Omental fat pad (tissue), 4 donors: ENCODE measurements around the gene KCNH8. TPM values are rescaled to one million over a fixed set of nuclear protein-coding genes. Genes with fewer than 3 reads are reported as not detected.

Experiments
- ATAC-seq: fragments of 150-250 bp; one replicate; pipeline ENCODE4 v1.9.1; 2016; ENCODE audit warnings: mild to moderate bottlenecking, moderate library complexity; ENCODE audit not compliant: low FRiP score
- DNase-seq: peaks from one replicate; pipeline ENCODE4 v3.0.0-alpha.2; 2019; ENCODE audit warnings: low spot score
- CTCF ChIP-seq, 3 donors: fragments of 450-650 bp; IDR thresholded peaks; one replicate each; pipeline ENCODE4 v1.5.1; 2016 to 2017; ENCODE audit warnings: antibody characterized with exemption in 3 of 3, mild to moderate bottlenecking in 3 of 3, moderate library complexity in 2 of 3
- total RNA-seq, 4 donors: library from RNA; depleted of rRNA; stranded (reverse); fragments of >200 nt; gene quantifications; one replicate each; pipeline ENCODE4 v1.1.0, GENCODE V29; 2016

Gene KCNH8
- total RNA-seq, 4 donors from 2014 or later = 0.09 TPM; not detected in 3

- ATAC-seq = no peak
- no peak for TF ChIP-seq CTCF (IDR thresholded peaks at IDR 0.05)
- no peak for DNase-seq
Observed at GRCh38 chr3:19149368-19149767, 1.1 kb downstream of the KCNH8 start.

- no peak for DNase-seq
- ATAC-seq = no peak
- no peak for TF ChIP-seq CTCF (IDR thresholded peaks at IDR 0.05)
Observed at GRCh38 chr3:19151171-19151570, 2.9 kb downstream of the KCNH8 start.

GRCh38 chr3:19154693-19155250 lies 6.5 kb downstream of the KCNH8 start:
- TF ChIP-seq CTCF (IDR thresholded peaks at IDR 0.05) = no peak
- ATAC-seq = no peak
- no peak for DNase-seq

GRCh38 chr3:19155375-19155774 lies 7.1 kb downstream of the KCNH8 start:
- DNase-seq (no peak), ATAC-seq (no peak)
- no peak for TF ChIP-seq CTCF (IDR thresholded peaks at IDR 0.05)

GRCh38 chr3:19159966-19160635 lies 11.8 kb downstream of the KCNH8 start:
- DNase-seq = no peak
- ATAC-seq = no peak
- no peak for TF ChIP-seq CTCF (IDR thresholded peaks at IDR 0.05)

- DNase-seq (no peak), ATAC-seq (no peak)
- no peak for TF ChIP-seq CTCF (IDR thresholded peaks at IDR 0.05)
Observed at GRCh38 chr3:19165654-19166053, 17.3 kb downstream of the KCNH8 start.

- DNase-seq (no peak), ATAC-seq (no peak)
- no peak for TF ChIP-seq CTCF (IDR thresholded peaks at IDR 0.05)
Observed at GRCh38 chr3:19171794-19172193, 23.5 kb downstream of the KCNH8 start.
